ENCODE results near the gene MPI.

Gene MPI

GRCh38 chr15:74889883-74890664 is at the start of gene MPI:
Gene MPI, plus strand, starts transcription at chr15:74890042. Its CDS starts 32 bp downstream, at chr15:74890074.
- peak; percentile 56 for DNase-seq

GRCh38 chr15:74840851-74841775 is 48.7 kb upstream of the MPI start:
- DNase-seq, result no peak

GRCh38 chr15:74841891-74842373 is 47.9 kb upstream of the MPI start:
- no peak for DNase-seq

GRCh38 chr15:74842581-74843444 is 47.0 kb upstream of the MPI start, which contains the start of gene ULK3:
Gene ULK3, minus strand, starts transcription at chr15:74843156. Its CDS starts 51 bp downstream, at chr15:74843105.
- DNase-seq, result peak; percentile 68

GRCh38 chr15:74843445-74843828 is 46.4 kb upstream of the MPI start:
- no peak for DNase-seq

GRCh38 chr15:74843891-74844299 is 45.9 kb upstream of the MPI start:
- no peak for DNase-seq

GRCh38 chr15:74844319-74845207 is 45.3 kb upstream of the MPI start:
- DNase-seq, result no peak

- DNase-seq, result no peak
These were observed 44.7 kb upstream of the MPI start for GRCh38 chr15:74845208-74845568.

GRCh38 chr15:74845581-74845980 is 44.3 kb upstream of the MPI start:
- no peak for DNase-seq

GRCh38 chr15:74847432-74847831 is 42.4 kb upstream of the MPI start:
- no peak for DNase-seq

- no peak for DNase-seq
These were observed 39.4 kb upstream of the MPI start for GRCh38 chr15:74850393-74850792.

GRCh38 chr15:74851960-74852359 is 37.9 kb upstream of the MPI start:
- DNase-seq, result no peak

GRCh38 chr15:74854453-74855022 is 35.3 kb upstream of the MPI start:
- DNase-seq, result no peak

- DNase-seq, result no peak
These were observed 34.0 kb upstream of the MPI start for GRCh38 chr15:74855857-74856256.

GRCh38 chr15:74856537-74856936 is 33.3 kb upstream of the MPI start:
- DNase-seq, result no peak

- no peak for DNase-seq
These were observed 32.7 kb upstream of the MPI start for GRCh38 chr15:74857082-74857655.

GRCh38 chr15:74857671-74858368 is 32.0 kb upstream of the MPI start:
- no peak for DNase-seq

- DNase-seq, result no peak
These were observed 31.5 kb upstream of the MPI start for GRCh38 chr15:74858369-74858740.

- DNase-seq, result no peak
These were observed 26.4 kb upstream of the MPI start for GRCh38 chr15:74863239-74864056.

Data from NCI-H2227 treated with DMSO at 0.1 percent for 48 hours (cell line).